Liver (tissue), 3 donors: ENCODE data around the gene WDR17.

Experiments
- ATF3 ChIP-seq: IDR thresholded peaks from 2 replicates; pipeline ENCODE4 v1.6.1; 2016; ENCODE audit warnings: antibody characterized with exemption
- CTCF ChIP-seq: fragments of 150-350 bp; IDR thresholded peaks from 2 replicates; pipeline ENCODE4 v1.5.1; 2017; ENCODE audit warnings: improper control_type of control experiment, low read depth, low read length; ENCODE audit not compliant: missing input control
- EGR1 ChIP-seq, 2 donors: IDR thresholded peaks; 2 replicates each; pipeline ENCODE4 v1.6.1; 2016 to 2018; ENCODE audit warnings: antibody characterized with exemption in 2 of 2, low read depth in 2 of 2
- FOXA1 ChIP-seq: IDR thresholded peaks from 2 replicates; pipeline ENCODE4 v1.6.1; 2016; ENCODE audit warnings: antibody characterized with exemption
- JUND ChIP-seq, 2 donors: IDR thresholded peaks; 2 replicates each; pipeline ENCODE4 v1.6.1; 2016; ENCODE audit warnings: antibody characterized with exemption in 2 of 2
- MAX ChIP-seq: IDR thresholded peaks from 2 replicates; pipeline ENCODE4 v1.6.1; 2016; ENCODE audit warnings: antibody characterized with exemption
- NR2F2 ChIP-seq: IDR thresholded peaks from 2 replicates; pipeline ENCODE4 v1.6.1; 2016; ENCODE audit warnings: antibody characterized with exemption
- RAD21 ChIP-seq, 2 donors: IDR thresholded peaks; 2 replicates each; pipeline ENCODE4 v1.6.1; 2016; ENCODE audit warnings: antibody characterized with exemption in 2 of 2, mild to moderate bottlenecking in 2 of 2
- REST ChIP-seq: IDR thresholded peaks from 2 replicates; pipeline ENCODE4 v1.6.1; 2016; ENCODE audit warnings: antibody characterized with exemption, mild to moderate bottlenecking
- RXRA ChIP-seq, 2 donors: IDR thresholded peaks; 2 replicates each; pipeline ENCODE4 v1.6.1; 2017 to 2018; ENCODE audit warnings: antibody characterized with exemption in 2 of 2, mild to moderate bottlenecking in 1 of 2
- SP1 ChIP-seq: IDR thresholded peaks from 2 replicates; pipeline ENCODE4 v1.6.1; 2018; ENCODE audit warnings: antibody characterized with exemption, mild to moderate bottlenecking
- TAF1 ChIP-seq: conservative IDR thresholded peaks from 2 replicates; pipeline ENCODE4 v1.6.1; 2016; ENCODE audit warnings: antibody characterized with exemption, mild to moderate bottlenecking
- YY1 ChIP-seq: IDR thresholded peaks from 2 replicates; pipeline ENCODE4 v1.6.1; 2016; ENCODE audit warnings: antibody characterized with exemption, mild to moderate bottlenecking
- ZBTB33 ChIP-seq: IDR thresholded peaks from 2 replicates; pipeline ENCODE4 v1.6.1; 2016; ENCODE audit warnings: antibody characterized with exemption
- donor health status: healthy.
- donor health status: healthy.

GRCh38 chr4:176034499-176034898 is 31.1 kb upstream of the WDR17 start:
- peak; percentile 26 for TF ChIP-seq CTCF
- TF ChIP-seq YY1: no peak
- TF ChIP-seq RXRA (IDR thresholded peaks at IDR 0.05): no peak
- TF ChIP-seq MAX: no peak
- TF ChIP-seq REST: no peak
- TF ChIP-seq ATF3: no peak
- no peak for TF ChIP-seq FOXA1
- TF ChIP-seq RAD21 (IDR thresholded peaks at IDR 0.05): peak; percentile 68
- TF ChIP-seq JUND (IDR thresholded peaks at IDR 0.05): no peak
- TF ChIP-seq SP1: no peak
- no peak for TF ChIP-seq ZBTB33
- no peak for TF ChIP-seq TAF1
- TF ChIP-seq NR2F2: no peak
- TF ChIP-seq EGR1 (IDR thresholded peaks at IDR 0.05; ENCODE audit: low read depth in 2 of 2): no peak
